HG02938 (cell line): ENCODE data around the gene MAGI1.
"Not testable (repeated sequence)": the region's sequence is repeated elsewhere in the genome, so short reads cannot be mapped to it uniquely, and the experiment has no call there.

ENCODE experiments used
- ATAC-seq: cut with Tn5 transposase; IDR thresholded peaks from one replicate; pipeline ENCODE4 v1.9.1; 2021; ENCODE audit warnings: mild to moderate bottlenecking, moderate library complexity; ENCODE audit not compliant: unreplicated experiment

Gene MAGI1

DNA sequence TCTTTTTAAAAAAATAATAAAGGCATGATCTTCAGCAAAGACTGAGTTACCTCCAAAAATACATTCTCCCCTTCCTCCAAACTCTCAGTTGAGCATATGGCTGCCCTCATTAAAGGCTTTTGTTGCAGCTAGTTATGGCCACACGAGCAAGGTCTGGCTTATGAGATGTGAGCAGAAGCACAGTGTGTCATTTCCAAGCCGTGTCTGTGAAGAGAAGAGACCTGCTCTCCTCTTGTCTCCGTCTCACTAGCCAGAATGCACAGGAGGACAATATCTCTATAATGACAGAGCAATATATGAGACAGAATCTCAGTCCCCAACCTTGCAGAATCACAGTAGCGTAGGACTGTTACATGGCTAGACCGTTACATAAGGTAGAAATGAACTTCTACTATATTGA, 152.3 kb downstream of the MAGI1 start:
- no peak for ATAC-seq

DNA sequence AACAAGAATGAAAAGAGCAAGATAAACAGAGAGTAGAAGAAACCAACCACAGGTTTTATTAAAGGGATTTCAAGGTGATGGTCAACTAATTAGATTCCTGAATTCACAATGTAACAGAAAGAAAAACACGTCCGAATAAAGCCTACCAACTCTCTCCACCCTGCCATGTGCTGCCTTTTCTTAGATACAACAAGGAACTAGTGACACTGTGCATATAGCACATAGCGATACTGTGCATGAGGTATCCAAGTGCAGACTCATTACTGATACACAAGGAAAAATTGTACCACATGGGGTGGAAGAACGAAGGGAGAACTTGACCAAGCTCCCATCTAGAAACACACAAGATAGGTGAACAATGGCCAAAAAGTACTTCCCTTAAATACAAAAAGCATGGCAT, 154.6 kb downstream of the MAGI1 start:
- ATAC-seq = no peak

DNA sequence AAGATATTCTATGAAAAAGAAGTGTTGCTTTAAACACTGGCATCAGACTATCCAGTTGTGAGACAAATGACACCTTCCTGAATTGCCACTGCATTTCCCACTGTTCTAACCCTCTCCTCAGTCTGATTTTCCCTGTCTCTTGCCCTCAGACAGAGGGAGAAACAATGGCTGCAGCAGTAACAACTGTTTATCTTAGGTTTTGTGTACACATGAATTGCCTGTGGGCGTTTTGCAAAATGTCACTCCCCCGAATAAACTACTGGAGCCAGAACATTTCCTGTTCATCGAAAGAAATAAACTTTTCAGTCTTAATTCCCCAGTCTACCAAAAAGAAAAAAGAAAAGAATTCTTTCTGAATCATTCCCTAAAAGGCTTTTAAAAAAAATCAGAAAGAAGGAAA, 155.1 kb downstream of the MAGI1 start:
- ATAC-seq = no peak

DNA sequence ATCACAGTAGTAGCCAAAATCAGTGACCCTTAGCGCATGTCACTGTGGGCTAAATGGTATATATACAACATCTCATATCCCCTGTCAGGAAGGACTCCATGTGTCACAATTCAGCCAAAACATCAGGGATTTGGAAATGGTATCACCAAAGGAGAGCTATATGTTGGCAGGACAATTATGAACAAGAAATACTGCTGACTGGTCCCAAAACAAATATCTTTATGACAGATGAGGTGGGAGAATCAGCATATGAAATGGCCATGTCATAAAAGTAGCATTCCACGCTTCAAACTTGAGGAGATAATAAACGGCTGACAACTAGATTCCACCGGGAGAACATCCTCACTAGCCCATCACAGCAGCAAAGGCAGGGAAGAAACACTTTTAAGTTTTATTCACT, 158.4 kb downstream of the MAGI1 start:
- ATAC-seq = no peak

DNA sequence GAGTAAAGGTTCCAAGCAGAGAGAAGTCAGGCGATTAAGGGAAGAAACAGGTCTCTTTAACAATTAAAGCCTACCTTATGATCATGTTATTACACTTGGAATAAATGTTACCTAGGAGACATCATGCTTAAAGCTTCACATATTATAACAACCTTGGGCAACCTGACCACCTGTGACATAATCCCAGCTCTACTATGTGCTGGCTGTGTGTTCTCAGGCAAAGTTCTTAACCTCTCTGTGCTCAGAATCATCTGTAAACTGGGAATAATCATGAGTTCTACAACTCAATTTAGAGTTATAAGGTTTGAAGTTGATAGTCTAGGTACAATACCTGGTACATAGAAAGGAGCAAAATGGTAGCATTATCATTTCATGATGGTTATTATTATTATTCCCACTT, 159.3 kb downstream of the MAGI1 start:
- no peak for ATAC-seq

DNA sequence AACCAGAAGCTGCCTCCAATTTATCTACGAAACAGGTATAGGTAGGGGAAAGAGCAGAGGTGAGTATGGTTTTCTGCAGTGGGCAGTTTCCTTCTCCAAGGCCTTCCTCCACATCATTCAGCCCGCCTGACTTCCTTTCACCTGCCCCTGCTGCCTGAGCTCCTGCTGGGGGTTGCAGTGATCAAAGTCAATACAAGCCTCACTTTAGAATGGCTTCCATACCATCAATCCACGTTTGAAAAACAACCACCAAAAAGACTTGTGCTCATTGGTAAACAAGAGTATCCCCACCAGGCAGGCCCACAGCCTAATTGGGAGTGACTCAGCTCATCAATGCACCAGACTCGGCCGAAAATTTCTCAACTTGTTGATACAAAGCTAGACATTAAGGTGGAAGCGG, 159.9 kb downstream of the MAGI1 start:
- ATAC-seq = no peak

DNA sequence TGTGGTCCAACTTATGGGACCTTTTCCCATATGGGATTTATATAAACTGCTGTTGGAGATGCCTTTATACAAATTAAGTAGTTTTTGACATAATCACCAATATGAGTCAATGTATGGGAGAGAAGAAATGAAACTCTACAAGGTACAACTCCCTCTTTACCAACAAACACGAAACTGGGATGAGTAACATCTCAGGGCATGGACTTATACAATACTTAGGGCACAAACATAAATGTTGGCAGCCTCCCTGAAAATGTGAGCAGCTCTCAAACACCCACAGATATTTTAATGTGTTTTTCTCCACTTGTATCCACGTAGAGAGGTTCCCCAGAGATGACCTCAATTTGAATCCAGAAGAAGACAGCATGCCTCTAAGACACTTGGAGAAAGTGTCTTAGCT, 161.6 kb downstream of the MAGI1 start:
- ATAC-seq = no peak

DNA sequence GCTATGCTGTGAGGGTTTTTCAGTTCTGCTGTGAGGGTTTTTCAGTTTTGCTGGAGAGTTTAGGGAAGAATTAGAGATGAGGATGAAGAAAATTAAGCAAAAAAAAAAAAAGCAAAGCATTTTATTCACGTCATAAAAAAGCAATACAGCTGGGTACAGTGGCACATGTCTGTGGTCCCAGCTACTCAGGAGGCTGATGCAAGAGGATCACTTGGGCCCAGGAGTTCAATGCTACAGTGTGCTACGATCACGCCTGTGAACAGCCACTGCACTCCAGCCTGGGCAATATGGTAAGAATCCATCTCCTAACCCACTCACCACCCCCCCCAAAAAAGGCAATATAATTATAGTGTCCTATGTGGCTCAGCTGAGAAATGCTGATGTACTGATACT, 162.7 kb downstream of the MAGI1 start:
- no peak for ATAC-seq

DNA sequence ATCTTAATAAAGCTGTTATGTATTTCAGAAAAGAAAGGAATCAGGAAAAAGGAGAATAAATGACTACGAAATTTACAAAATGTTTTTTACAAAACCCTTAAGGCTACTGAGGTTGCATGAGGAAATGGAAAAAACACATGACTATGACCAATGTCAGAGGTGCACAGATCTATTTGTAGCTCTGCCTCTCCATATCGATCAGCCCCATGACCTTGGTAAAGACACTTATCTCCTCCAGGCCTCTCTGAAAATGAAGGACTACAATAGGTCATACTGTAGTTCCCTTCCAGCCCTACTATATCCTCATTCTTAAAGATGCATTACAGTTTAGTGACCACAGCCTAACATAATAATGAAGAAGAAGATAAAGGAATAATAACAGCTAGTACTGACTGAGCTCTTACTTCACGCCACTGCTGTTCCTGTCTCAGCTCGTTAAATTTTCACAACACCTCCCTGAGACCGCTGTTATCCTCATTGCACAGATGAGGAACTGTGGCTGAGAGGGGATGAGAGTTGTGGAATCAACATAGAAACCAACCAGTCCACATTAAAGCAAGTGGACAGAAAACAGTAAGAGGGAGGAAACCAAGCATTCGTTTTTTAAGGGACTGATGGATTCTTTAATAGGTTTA, 163.2 kb downstream of the MAGI1 start:
- no peak for ATAC-seq

DNA sequence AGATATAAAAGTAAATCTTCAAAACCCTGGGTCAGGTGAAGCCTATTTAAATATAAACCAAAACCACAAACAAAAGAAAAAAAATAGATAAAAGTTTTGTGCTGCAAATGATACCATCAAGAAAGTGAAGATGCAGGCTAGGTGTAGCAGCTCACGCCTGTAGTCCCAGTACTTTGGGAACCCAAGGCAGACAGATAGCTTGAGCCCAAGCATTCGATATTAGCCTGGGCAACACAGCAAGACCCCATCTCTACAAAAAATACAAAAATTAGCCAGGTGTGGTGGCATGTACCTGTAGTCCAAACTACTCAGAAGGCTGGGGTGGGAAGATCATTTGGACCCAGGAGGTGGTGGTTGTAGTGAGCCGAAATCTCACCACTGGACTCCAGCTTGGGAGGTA, 164.8 kb downstream of the MAGI1 start:
- no peak for ATAC-seq

DNA sequence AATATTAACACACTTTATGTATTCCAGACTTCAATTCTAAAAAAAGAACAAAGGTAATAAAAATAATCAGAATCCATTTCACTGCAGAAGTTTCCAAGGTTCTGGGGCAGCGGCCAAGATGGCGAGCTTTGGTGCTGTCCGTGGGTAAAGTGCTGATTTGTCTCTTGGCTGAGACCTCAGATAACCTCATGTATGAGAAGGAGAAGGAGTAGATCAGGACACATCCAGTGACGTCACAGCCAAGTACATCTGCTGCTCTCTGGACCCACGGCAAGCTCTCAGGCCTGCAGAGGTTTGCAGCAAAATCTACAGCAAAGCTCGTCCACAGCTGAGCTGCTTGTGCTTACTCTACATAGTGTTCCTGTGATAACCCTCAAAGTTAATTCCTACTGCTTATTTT, 165.7 kb downstream of the MAGI1 start:
- ATAC-seq = no peak

DNA sequence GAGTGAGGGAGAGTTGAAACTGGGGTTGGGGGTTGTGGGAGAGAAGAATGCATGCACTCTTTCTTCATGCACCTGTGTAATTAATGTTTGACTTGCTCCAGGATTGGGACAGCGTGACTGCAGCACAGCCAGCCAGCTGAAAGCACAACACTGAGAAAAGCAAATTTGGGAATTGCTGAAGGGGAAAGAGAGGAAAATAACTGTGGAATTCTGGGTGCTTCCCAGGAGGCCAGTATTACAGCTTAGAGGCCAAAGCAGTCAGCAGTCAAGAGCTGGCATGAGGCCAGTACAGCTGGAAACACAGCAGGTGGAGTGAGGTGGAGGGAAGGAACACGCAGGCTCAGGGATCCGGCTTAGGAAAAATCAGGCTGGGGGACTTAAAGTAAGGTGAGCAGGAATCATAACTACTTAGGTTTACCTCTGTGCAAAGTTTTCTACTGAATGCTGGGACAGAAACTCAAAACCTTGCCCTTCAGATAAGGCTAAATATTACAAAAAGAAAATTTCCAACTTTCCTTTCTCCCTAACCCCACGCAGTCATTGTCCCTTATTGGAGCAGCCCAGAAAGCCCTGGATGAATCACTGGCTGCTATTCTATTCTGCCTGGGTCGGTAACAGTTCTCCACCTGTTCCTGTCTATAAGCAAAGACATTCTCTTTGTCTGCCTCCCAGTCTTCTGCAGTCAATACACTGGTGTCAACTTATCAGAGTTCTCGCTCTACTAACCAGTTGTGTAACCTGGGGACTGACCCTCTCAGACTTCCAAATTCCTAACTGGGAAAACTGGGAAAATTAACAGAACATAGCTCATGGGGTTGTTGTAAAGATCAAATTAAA, 167.2 kb downstream of the MAGI1 start:
- ATAC-seq = no peak

DNA sequence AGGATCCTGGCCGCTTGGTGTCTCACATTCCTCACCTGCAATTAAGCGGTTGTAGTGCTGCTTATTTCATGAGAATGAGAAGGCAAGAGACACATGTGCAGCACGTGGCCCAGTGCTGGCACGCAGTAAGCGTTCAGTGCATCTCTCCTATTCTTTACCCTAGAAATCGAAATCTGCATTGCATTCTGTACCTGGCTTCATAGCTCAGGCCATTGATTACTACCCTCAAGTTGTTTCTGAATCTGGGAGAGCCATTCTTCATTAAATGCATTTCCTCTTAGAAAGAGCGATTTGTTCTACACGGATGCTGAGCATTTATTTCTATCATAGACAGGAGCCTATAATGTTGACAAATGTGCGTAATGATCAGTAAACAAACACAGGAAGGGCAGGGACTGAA, 168.9 kb downstream of the MAGI1 start:
- no peak for ATAC-seq

DNA sequence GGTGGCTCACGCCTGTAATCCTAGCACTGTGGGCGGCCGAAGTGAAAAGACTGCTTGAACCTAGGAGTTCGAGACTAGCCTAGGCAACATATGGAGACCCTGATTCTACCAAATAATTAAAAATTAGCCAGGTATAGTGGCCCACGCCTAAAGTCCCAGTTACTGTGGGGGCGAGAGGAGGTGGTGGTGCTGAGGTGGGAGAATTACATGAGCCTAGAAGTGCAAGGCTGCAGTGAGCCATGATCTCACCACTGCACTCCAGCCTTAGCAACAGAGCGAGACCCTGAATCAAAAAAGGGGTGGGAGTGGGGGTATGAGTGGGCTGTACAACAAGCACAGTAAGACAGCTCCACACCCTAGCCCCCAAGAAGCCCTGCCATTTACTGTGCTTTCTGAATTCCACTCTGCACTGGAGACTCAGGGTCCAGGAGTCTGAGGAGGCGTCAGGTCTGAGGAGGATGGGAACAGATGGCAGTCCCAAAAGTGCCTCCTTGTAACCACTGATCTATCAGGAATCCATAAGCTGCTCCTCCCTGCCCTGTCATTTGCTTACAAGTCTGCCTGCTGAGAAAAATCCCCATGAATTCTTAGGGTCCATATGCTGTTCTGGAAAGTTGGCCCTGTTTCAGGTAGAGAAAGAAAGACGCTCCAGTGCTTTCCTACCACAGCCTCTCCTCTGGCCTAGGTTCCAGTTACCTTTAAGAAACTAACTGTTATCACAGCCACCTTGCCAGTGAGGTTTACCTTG, 171.1 kb downstream of the MAGI1 start:
- no peak for ATAC-seq

DNA sequence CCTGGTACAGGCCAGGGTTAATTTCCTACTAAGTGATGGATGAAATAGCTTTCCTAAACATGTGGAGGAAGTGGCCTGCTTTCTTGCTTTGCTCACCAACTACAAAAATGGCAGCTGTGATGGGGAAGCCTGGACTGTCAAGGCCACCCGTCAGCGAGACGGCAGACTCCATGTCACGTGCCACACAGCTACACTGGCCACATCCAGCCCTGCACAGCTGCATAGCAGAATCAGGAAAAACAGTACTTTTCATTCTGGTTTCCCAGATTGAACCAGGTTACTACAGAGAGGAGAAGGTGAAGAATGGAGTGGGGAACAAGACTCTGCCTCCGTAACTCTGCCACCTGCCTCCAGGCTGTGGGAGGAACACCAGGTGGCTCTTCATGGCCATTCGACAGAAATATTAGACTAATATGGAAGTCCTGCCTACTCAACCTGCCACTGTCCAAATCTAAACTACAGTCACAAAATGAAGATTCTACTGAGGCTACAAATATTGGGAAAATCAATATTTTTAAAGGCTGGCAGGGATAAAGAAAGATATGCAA, 174.3 kb downstream of the MAGI1 start:
- ATAC-seq = no peak

DNA sequence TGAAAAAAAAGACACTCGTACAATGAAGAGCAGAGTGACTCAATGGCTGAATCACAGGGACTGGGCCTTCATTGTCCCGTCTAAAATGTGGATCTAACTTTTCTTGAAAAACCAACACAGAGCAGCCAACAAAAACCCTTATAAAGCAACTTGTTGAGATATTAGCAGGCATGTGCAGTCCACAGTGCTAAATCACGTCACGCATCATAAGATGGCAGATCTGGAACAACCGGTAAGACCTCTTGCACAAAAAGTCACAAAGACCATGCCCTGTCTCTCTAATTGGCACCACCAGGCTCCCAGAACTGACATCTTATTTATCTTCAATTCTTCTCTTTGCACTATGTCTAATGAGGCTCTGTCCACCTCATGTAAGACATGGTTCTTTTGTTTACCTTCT, 177.0 kb downstream of the MAGI1 start:
- ATAC-seq = no peak

DNA sequence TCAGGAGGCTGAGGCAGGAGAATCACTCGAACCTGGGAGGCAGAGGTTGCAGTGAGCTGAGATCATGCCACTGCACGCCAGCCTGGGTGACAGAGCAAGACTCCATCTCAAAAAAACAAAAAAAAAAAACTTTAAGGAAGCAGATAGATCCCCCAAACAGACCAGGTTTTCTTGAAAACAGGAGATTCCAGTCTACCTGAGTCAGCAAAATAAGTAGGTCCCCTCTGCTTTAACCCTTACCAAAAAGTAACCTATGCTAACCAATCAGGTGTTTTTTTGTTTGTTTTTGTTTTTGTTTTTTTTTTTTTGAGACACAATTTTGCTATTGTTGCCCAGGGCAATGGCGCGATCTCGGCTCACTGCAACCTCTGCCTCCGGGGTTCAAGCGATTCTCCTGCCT, 179.1 kb downstream of the MAGI1 start:
- ATAC-seq = not testable (repeated sequence)

DNA sequence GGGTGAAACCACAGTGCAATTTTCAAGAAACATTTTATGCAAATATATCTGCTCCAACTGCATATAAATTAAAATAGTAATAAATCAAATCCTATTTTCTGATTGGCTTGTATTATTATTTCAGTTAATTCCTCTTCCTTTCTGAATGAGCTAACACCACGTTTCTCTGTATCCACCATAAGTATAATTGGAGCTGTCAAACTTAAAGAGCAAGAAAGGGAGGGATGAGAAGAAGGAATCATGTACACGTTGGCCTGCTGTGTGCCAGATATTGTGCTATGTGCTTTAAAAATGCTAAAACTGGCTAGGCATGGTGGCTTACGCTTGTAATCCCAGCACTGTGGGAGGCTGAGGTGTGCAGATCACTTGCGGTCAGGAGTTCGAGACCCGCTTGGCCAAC, 180.0 kb downstream of the MAGI1 start:
- ATAC-seq = no peak

DNA sequence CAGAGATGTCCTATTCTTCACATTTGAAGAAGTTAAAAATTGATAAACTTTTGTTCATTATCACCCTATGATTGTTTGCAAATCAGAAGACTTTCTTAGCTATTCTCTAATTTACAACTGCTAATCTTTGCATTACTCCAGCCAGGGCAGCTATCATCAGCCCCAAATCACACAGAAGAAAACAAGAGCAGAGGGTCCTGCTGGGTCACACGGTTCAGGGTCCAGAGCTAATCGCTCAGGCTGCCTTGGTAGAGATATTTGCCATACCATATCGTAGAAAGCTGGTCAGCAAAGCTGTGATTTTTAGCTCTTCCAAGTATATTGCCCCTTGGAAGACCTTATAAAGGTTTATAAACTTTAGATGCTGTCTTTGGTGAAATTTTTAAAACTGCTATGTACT, 181.4 kb downstream of the MAGI1 start:
- ATAC-seq = no peak

DNA sequence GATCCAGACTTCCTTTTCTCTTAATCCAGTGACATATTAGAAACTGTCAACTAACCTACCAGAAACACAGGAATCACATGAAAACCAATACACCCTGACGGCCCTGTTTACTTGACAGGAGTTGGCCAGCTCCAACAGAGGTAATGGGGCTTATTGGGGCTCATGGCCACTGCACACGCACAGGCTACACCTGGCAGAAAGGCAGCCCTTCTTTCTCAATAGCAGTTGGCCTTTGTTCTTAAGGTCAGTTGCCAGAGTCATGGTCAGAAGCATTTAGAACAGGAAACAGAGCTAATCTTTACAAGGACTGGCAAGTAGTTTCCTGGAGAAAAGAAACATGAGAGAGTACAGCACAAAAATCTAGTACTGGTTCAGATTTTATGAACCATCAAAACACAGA, 181.8 kb downstream of the MAGI1 start:
- ATAC-seq = no peak

DNA sequence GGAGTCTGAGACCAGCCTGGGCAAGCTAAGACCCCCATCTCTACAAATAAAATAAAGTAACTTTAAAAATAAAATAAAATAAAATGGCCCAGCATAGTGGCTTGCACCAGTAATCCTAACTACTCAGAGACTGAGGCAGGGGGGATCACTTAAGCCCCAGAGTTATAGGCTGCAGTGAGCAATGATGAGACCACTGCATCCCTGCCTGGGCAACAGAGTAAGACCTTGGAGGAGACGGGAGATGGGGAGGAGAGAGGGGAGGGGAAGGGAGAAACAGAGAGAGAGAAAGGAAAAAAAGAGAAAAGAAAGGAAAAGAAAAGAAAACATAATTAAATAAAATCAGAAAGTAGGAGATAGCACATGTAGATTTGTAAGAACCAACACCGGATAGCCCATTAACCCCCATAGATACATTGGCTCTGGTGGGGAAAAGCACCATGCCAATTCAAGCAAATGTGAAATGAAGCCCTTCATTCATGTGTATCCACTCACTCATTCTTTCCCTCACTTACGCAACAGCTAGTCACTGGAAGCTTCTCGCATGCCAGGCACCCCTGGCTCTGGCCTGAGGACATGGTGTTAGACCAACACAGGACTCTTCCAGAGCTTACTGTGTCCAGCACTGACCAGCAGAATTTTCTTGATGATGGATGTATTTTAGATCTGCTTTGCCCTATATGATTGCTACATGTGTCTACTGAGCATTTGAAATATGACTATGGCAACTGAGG, 183.2 kb downstream of the MAGI1 start:
- no peak for ATAC-seq
